Measurements from ENCODE around the gene RNH1. TPM values are rescaled to one million over a fixed set of nuclear protein-coding genes. Genes with fewer than 3 reads are reported as not detected.

Gene RNH1
- polyA plus RNA-seq, 1 of the 3 experiments (the other 2 are of a cell fraction): 147 TPM

- Histone ChIP-seq H3K27me3 (ENCODE audit: insufficient read depth) (no peaks in the 10 kb centered on the region), H3K9me3 (no peaks in the 10 kb centered on the region), H4K20me1 (ENCODE audit: insufficient read depth) (peaks cover 10% of the 10 kb centered on the region; the same call in 1 of the 2 replicates), H3K9me2 (no peaks in the 10 kb centered on the region), H3F3A (replicated peaks; ENCODE audit: insufficient read depth) (no peaks in the 10 kb centered on the region), H3K4me2 (no peak overlapping the region), H3K9ac (no peak overlapping the region), H3K27ac (ENCODE audit: low read depth in 2 of 2, low read length in 1 of 2) (no peak overlapping the region), H3K79me2 (ENCODE audit: insufficient read depth) (peaks cover 15% of the 10 kb centered on the region), H2AFZ (ENCODE audit: low read depth) (no peak overlapping the region), H3K4me3 (ENCODE audit: low read depth in 2 of 2, low read length in 1 of 2) (no peak overlapping the region), H3K36me3 (replicated peaks in 1 of 2; ENCODE audit: control insufficient read depth in 1 of 2, insufficient read depth in 2 of 2, low read length in 1 of 2) (peaks cover 0 to 27% of the 10 kb centered on the region in 2 experiments), H3K4me1 (ENCODE audit: control insufficient read depth in 1 of 2, insufficient read depth in 2 of 2, low read depth in 1 of 2, low read length in 1 of 2) (peaks cover 0 to 10% of the 10 kb centered on the region in 2 experiments; a peak in 1 of 4 replicates)
- TF ChIP-seq, protein P1, sequence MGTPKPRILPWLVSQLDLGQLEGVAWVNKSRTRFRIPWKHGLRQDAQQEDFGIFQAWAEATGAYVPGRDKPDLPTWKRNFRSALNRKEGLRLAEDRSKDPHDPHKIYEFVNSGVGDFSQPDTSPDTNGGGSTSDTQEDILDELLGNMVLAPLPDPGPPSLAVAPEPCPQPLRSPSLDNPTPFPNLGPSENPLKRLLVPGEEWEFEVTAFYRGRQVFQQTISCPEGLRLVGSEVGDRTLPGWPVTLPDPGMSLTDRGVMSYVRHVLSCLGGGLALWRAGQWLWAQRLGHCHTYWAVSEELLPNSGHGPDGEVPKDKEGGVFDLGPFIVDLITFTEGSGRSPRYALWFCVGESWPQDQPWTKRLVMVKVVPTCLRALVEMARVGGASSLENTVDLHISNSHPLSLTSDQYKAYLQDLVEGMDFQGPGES (IDR thresholded peaks at IDR 0.05; ENCODE audit: low read depth, low read length): no peak
- TF ChIP-seq, protein P2, sequence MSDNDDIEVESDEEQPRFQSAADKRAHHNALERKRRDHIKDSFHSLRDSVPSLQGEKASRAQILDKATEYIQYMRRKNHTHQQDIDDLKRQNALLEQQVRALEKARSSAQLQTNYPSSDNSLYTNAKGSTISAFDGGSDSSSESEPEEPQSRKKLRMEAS (IDR thresholded peaks at IDR 0.05; ENCODE audit: low read depth): no peak
- TF ChIP-seq SIN3A (IDR thresholded peaks at IDR 0.05; ENCODE audit: borderline replicate concordance, low read depth, low read length): no peak
- no peak for TF ChIP-seq GABPA (IDR thresholded peaks at IDR 0.05; ENCODE audit: low read depth)
- no peak for TF ChIP-seq REST (IDR thresholded peaks at IDR 0.05; ENCODE audit: low read depth, low read length)
- no peak for TF ChIP-seq PBX3 (IDR thresholded peaks at IDR 0.05)
- TF ChIP-seq MEF2A (IDR thresholded peaks at IDR 0.05; ENCODE audit: borderline replicate concordance, low read depth): no peak
- TF ChIP-seq ELF1 (IDR thresholded peaks at IDR 0.05): no peak
- TF ChIP-seq TEAD4 (IDR thresholded peaks at IDR 0.05; ENCODE audit: borderline replicate concordance, insufficient read depth): no peak
- TF ChIP-seq TCF12 (IDR thresholded peaks at IDR 0.05): no peak
- no peak for TF ChIP-seq USF2 (IDR thresholded peaks at IDR 0.05; ENCODE audit: borderline replicate concordance, low read depth, low read length)
- no peak for TF ChIP-seq NRF1 (IDR thresholded peaks at IDR 0.05; ENCODE audit: low read depth, low read length)
- no peak for TF ChIP-seq TAF1 (IDR thresholded peaks at IDR 0.05; ENCODE audit: borderline replicate concordance, low read depth, low read length)
- WGBS (ENCODE audit: low lambda C conversion rate): 90% methylated on average over 8 of the region's 18 CpGs
- DNase-seq: no peak
- ChIA-PET POLR2A (no interaction called here), CTCF (interaction anchor here (1.0 kb wide), 1 partner anchor 11 kb away, joined by 3 read pairs; no protein-coding TSS in a partner anchor)
Measured at GRCh38 chr11:529728-530411, 22.8 kb upstream of the RNH1 start.

Measured in SK-N-SH (cell line).